AG04449 (cell line): ENCODE results near the gene TLCD3B.

Source experiments
- CTCF ChIA-PET: fragments of 350-600 bp; formaldehyde crosslinking; extraction: SDS; loops from one replicate; lab custom pipeline; 2021; ENCODE audit warnings: antibody characterized with exemption; lab: Yijun Ruan, JAX
- POLR2A ChIA-PET: fragments of 400-600, 350-600 bp; formaldehyde crosslinking; extraction: SDS; loops from one replicate; lab custom pipeline; 2020; ENCODE audit warnings: antibody characterized with exemption, inconsistent platforms; lab: Yijun Ruan, JAX
- DNase-seq: peaks from one replicate; pipeline ENCODE4 v3.0.0-alpha.2; 2010; ENCODE audit warnings: low read depth, low spot score
- H3K4me3 ChIP-seq: 2 replicates; pipeline ENCODE4 v1.5.1; 2011; ENCODE audit warnings: low read depth, mild to moderate bottlenecking, control low read depth, low read length
- TF ChIP-seq, protein P1 (sequence below): IDR thresholded peaks from one replicate; pipeline ENCODE4 v1.5.1; 2011; ENCODE audit warnings: mild to moderate bottlenecking, moderate library complexity, low read length, control low read depth, inconsistent platforms; ENCODE audit not compliant: insufficient read depth; ENCODE audit errors: missing control alignments

Gene TLCD3B

DNA sequence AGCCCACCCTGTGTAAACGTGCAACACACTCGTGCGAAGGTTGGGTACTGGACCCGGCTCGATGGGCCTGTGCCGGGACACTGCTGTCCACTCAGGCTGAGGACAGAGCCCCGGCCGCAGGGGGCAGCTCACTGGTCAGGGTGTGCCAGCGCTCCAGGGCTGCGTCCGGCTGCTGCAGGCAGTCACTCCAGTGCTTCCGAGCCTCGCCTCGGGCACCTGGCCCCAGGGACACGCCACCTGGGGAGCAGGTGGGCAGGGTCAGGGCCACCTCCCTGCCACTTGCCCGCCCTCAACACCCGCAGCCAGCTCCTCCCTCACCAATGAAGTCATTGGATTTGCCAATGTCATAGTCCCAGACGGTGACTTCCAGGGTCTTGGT is 25.0 kb downstream of the TLCD3B start:
- POLR2A ChIA-PET: interaction anchor here (0.6 kb wide), 2 partner anchors 104 to 197 kb away, joined by 3 read pairs; no protein-coding TSS in a partner anchor
- no peak for DNase-seq
- no peak overlapping the region for H3K4me3 ChIP-seq
- TF ChIP-seq, protein P1, sequence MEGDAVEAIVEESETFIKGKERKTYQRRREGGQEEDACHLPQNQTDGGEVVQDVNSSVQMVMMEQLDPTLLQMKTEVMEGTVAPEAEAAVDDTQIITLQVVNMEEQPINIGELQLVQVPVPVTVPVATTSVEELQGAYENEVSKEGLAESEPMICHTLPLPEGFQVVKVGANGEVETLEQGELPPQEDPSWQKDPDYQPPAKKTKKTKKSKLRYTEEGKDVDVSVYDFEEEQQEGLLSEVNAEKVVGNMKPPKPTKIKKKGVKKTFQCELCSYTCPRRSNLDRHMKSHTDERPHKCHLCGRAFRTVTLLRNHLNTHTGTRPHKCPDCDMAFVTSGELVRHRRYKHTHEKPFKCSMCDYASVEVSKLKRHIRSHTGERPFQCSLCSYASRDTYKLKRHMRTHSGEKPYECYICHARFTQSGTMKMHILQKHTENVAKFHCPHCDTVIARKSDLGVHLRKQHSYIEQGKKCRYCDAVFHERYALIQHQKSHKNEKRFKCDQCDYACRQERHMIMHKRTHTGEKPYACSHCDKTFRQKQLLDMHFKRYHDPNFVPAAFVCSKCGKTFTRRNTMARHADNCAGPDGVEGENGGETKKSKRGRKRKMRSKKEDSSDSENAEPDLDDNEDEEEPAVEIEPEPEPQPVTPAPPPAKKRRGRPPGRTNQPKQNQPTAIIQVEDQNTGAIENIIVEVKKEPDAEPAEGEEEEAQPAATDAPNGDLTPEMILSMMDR: no peak
- CTCF ChIA-PET: interaction anchor here (0.6 to 3.5 kb wide), 17 partner anchors 10 to 307 kb away, joined by 3 to 23 read pairs (median 4); partner anchors contain the start of genes HIRIP3, INO80E, KCTD13 and SEZ6L2

DNA sequence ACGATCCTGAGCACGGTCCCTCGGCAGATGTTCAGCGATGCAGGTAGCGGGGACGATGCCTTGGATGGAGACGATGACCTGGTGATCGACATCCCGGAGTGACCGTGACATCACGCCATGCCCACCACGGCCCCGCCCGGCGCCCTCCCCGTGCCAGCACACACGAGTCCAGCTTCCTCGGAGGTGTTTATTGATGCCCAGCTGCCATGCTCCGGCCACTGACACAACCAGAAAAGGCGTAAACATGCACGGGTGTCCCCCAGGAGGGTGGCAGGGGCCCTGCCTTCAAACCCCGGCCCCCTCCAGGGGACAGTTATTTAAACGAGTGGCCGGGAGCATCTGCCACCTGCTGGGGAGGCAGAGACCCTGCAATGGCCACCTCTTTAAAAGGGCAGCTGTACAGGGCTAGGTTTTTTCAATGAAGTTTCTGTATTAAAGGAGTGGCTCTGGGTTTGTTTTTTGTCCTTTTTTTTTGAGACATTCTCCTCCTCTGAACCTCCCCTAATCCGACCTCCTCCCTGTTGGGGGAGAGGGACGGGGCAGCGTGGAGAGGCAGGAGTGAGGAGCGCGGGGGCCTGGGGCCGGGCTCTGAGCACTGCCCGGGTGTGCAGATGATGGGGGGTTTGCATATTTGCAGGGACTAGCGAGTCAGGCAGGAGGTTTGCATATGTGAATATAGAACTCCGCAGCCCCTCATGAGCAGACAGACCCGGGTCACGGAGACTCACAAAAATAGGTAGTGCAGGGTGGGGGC is 25.6 kb downstream of the TLCD3B start:
- no peak for DNase-seq
- POLR2A ChIA-PET: interaction anchor here (0.6 to 1.3 kb wide), 3 partner anchors 104 to 197 kb away, joined by 3 to 4 read pairs (median 3); partner anchors contain the start of gene ASPHD1
- CTCF ChIA-PET: interaction anchor here (0.6 to 3.5 kb wide), 21 partner anchors 9 to 307 kb away, joined by 3 to 23 read pairs (median 3); partner anchors contain the start of genes HIRIP3, INO80E, KCTD13 and SEZ6L2
- no peak overlapping the region for H3K4me3 ChIP-seq
- TF ChIP-seq, protein P1: peak; percentile 73

DNA sequence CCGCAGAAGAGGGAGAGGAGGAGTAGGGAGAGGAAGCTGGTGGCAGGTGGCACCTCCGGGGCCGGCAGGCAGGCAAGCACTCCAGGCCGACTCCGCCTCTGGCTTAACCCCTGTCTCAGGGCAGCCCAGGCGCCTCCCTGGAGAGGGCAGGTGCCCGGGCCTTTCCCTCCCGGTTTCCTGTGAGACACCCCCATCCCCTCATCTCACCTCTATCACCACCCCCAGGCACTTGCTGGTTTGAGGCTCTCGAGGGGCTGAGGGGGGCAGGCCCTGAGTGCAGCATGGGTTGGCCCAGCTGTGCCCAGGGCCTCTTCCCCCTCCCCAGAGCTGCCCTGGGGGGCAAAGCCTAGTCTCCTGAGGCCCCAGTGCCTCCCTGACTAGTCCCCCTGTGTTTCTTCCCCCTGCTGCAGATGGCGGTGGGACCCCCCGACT is 26.2 kb downstream of the TLCD3B start:
- ChIA-PET CTCF (interaction anchor here (0.8 to 3.5 kb wide), 16 partner anchors 8 to 305 kb away, joined by 3 to 23 read pairs (median 3); partner anchors contain the start of genes HIRIP3, INO80E and TLCD3B), POLR2A (interaction anchor here (0.7 to 1.3 kb wide), 2 partner anchors 78 to 104 kb away, joined by 3 to 4 read pairs; partner anchors contain the start of genes ASPHD1 and KCTD13)
- no peak for DNase-seq
- H3K4me3 ChIP-seq: no peak overlapping the region
- TF ChIP-seq, protein P1: no peak

DNA sequence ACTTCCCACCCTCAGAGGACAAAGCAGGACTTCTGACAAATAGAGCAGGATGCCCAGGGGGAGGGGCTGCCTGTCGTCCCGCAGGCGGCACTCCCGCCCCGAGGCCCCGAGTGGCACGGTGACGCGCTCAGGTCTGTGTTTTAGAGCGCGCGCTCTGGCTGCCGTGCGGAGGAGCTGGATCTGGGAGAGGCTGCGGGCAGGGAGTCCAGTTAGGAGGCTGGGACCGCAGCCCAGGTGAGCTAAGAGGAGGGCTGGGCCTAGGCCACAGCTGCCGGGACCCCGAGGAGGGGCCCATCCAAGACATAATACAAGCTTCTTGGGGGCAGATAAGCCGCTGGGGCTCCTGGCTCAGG is 26.7 kb downstream of the TLCD3B start:
- ChIA-PET POLR2A (interaction anchor here (0.7 to 1.3 kb wide), 2 partner anchors 78 to 104 kb away, joined by 3 to 4 read pairs; partner anchors contain the start of genes ASPHD1 and KCTD13), CTCF (interaction anchor here (0.8 to 3.5 kb wide), 11 partner anchors 8 to 302 kb away, joined by 3 to 23 read pairs (median 3); partner anchors contain the start of genes HIRIP3, INO80E and TLCD3B)
- no peak for DNase-seq

DNA sequence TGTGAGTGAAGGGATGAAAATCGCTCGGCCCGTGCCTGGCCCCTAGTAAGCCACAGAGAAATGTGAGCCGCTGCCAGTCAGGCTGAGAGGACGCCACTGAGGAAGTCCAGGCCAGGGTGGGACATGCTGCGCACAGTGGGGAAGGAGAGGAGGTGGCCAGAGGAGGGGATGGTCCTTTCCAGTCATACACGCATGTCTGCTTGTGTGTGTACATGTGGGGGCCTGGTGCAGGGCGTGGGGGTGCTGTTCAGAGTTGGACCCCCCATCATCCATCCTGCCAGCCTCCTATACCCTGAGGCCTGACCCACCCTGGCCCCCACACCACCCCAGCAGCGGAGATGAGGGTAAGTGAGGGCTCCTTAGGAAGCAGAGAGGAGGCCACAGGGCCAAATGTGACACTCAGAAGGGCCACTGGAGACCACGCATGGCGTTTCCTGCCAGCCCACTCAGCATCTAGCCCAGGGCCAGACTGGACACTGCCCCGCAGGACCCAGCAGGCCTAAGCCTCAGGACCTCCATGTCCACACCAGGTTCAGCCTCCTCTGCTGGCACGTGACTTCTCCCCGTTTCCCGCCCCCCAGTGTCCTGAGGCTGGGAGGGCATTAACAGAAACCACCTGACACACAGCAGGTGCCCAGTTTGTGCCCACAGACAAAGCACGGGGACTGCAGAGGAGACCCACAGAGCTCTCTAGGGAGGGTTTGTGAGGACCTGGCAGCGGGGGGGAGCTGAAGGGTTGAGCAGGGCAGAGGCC is 27.2 kb downstream of the TLCD3B start:
- CTCF ChIA-PET: interaction anchor here (0.8 to 3.5 kb wide), 8 partner anchors 8 to 301 kb away, joined by 3 to 23 read pairs (median 4); partner anchors contain the start of genes HIRIP3, INO80E and TLCD3B
- H3K4me3 ChIP-seq: no peak overlapping the region
- POLR2A ChIA-PET: interaction anchor here (0.7 to 1.3 kb wide), 2 partner anchors 77 to 103 kb away, joined by 3 to 4 read pairs; partner anchors contain the start of genes ASPHD1 and KCTD13
- DNase-seq: no peak
- TF ChIP-seq, protein P1: no peak

More for the DNA sequence above, 26.7 kb downstream of the TLCD3B start:
- no peak overlapping the region for H3K4me3 ChIP-seq
- TF ChIP-seq, protein P1: no peak
